Stimulated activated CD8-positive, alpha-beta memory T cell treated with anti-CD3 and anti-CD28 coated beads, Interleukin-4, amount 100 ng/mL, for 1 hour (primary cell): ENCODE measurements around the gene SLC19A2.

ENCODE experiments used
- DNase-seq, 2 donors: peaks; one replicate each; pipeline ENCODE4 v3.0.0-alpha.2; 2020; ENCODE audit warnings: low read depth in 2 of 2, low spot score in 1 of 2

The SLC19A2 gene

DNA sequence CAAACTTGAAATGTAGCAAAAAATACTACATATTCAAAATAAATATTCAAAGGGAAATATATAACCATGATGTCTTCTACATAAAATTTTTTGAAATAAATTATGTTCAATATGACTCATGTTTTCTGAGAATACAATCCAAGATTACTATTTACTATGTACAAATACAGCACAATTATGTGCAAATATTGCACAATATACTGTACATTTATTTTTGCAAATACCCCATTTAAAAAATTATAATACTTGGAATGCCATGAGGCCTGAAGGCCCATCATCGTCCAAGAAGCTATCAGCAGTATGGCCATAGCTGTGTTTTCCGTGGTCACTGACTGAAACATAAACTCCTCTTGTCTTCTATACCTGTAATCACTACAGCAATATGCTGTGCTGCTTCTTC, 70.8 kb downstream of the SLC19A2 start:
- no peak for DNase-seq
